Cardiac fibroblast (primary cell): ENCODE measurements around the gene CHCHD3.

Experiments used
- DNase-seq, 2 donors: peaks; one replicate each; pipeline versions ENCODE4 v3.0.0 to v3.0.0-alpha.2; 2010; ENCODE audit warnings: low read depth in 2 of 2
- H3K4me3 ChIP-seq, 2 donors: replicated peaks in 1 of 2; 1 replicate in 1 of 2; 2 replicates in 1 of 2; pipeline ENCODE4 v1.5.1; 2011; ENCODE audit warnings: low read depth in 2 of 2, low read length in 2 of 2, mild to moderate bottlenecking in 2 of 2, moderate library complexity in 1 of 2
- CTCF ChIP-seq: IDR thresholded peaks from one replicate; pipeline ENCODE4 v1.5.1; 2011; ENCODE audit warnings: low read depth, mild to moderate bottlenecking, low read length, inconsistent platforms

The CHCHD3 gene

GRCh38 chr7:132872034-132872433 is 209.9 kb downstream of the CHCHD3 start:
- TF ChIP-seq CTCF: no peak
- H3K4me3 ChIP-seq: no peak overlapping the region
- DNase-seq: no peak

- no peak for TF ChIP-seq CTCF
- no peak for DNase-seq
- H3K4me3 ChIP-seq: no peak overlapping the region
These were observed 210.5 kb downstream of the CHCHD3 start for GRCh38 chr7:132871419-132871818.

- DNase-seq: no peak
- no peak for TF ChIP-seq CTCF
- H3K4me3 ChIP-seq: no peak overlapping the region
These were observed 212.6 kb downstream of the CHCHD3 start for GRCh38 chr7:132869166-132869861.

- no peak for TF ChIP-seq CTCF
- H3K4me3 ChIP-seq: no peak overlapping the region
- DNase-seq: no peak
These were observed 215.3 kb downstream of the CHCHD3 start for GRCh38 chr7:132866551-132866950.

GRCh38 chr7:132866144-132866531 is 215.8 kb downstream of the CHCHD3 start:
- no peak for DNase-seq
- no peak overlapping the region for H3K4me3 ChIP-seq
- no peak for TF ChIP-seq CTCF

GRCh38 chr7:132865366-132866143 is 216.3 kb downstream of the CHCHD3 start:
- no peak overlapping the region for H3K4me3 ChIP-seq
- TF ChIP-seq CTCF: no peak
- peak; percentile 19 to 55 for DNase-seq
